Activated CD8-positive, alpha-beta memory T cell treated with anti-CD3 and anti-CD28 coated beads for 4 hours (primary cell): Measurements from ENCODE around the gene DLL1.
"Not testable (repeated sequence)": the region's sequence is repeated elsewhere in the genome, so short reads cannot be mapped to it uniquely, and the experiment has no call there.

Source experiments
- DNase-seq, 2 donors: peaks; one replicate each; pipeline ENCODE4 v3.0.0-alpha.2; 2020; ENCODE audit warnings: low read depth in 2 of 2

The DLL1 gene

DNA sequence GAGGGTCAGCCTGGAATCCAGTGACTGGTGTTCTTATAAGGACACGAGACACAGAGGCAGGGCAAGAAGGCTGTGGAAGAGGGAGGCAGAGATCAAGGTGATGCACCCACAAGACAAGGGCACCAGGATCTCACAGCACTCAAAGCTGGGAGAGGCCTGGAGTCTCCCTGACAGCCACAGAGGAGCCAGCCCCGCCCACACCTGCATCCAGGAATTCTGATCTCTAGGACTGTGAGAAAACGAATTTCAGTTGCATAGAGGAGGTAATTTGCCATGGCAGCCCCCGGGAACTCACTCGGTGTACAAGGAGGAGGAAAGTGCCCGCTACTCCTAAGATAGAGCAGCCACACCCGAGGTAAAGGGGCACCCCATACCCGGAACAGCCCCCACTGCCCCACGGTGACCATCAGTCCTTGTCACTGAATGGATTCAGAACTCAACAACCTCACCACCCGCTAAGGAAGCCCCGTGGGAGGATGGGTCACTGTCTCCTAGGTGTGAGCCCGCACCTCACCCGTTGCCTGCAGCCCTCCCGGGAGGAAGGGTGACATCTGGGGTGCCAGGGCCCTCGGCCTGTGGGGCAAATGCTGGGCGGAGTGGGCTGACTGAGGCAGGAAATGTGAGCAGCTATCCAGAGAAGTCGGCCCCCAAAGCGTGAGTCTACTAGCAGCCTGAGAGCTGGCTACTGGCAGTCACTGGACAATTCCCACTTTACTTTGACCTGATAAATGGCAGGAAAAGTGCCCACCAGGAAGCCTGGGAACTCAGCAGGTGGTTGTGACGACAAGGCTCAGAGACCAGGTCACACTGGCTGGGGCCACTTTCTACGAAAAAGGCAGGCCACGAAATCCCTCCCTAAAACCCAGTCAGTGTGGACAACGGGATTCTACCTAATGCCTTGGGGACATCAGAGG, 22.4 kb downstream of the DLL1 start:
- DNase-seq: no peak

DNA sequence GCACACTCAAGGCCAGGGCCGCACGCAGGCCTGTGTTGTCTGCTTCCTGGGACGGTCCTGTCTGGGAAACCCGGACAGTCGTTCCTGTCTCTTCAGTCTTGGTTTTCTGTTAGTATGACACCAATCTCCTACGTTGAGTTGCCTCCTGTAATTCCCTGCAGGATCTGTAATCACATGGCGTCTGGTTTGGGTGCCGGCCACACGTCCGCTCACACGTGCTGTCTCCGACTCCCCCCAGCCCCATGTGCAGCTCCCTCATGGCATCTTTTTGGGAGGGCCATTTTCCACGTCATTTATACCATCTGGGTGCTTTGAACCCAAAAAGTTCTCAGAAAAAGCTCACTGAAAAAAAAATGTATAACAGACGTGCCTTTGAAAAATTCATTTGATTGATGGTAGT, 23.2 kb downstream of the DLL1 start:
- DNase-seq: no peak

DNA sequence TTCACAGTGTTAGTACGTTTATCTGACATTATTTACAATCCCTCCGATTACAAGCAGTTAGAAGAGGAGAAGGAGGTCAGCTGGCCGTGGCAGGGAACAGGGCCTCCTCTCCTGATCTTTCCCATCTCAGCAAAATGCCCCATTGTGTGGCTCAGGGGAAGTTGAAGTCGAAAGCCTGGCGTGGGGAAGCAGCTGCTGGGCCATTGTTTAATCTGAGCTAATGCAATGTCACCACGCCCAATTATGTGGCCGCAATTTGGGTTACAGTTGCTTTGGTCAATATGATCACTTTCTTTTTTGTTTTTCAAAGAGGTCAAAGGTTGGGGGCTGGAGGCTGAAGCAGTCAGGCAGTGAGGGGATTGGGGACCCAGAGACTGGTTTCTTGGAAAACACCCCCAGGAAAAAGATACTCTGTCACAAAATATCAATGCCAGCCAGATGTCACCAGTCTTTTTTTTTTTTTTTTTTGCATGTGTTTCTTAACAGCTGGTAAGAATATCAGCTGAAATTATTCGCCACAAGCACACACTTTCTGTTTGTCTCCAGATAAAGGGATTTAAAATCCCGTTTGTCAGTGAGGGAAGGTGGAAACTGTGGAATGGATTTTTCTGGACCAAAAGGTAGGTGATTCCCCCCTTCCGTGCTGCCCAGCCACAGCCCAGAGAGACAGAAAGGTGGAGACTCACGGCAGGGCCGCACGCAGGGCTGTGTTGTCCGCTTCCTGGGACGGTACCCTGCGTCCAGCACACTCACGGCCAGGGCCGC, 24.6 kb downstream of the DLL1 start:
- no peak for DNase-seq

DNA sequence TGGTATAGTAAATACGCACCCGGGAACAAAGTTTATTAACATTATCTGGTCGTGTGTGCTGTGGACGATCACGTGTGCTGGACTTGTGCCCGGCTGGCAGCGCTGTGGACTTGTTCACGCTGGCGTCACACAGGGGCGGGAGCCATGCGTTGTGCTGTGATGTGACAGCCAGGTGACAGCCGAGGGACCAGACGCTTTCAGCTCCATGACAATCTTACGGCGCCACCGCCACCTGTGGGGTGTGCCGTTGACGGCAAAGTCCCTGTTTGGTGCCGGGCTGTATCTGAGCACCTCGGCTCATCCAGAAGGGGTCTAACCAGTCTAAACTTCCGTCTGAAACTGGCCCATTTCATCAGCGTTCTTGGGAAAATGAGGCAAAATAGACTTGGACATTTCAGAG, 25.2 kb downstream of the DLL1 start:
- no peak for DNase-seq

DNA sequence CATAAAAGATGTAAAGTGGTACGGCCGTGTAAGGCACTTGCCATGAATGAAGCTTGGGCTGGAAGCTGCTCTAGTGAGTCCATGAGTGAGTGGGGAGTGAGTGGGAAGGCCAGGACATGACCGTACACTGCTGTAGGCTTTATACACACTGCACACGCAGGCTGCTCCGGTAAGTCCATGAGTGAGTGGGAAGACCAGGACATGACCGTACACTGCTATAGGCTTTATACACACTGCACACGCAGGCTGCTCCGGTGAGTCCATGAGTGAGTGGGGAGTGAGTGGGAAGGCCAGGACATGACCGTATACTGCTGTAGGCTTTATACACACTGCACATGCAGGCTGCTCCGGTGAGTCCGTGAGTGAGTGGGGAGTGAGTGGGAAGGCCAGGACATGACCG, 26.2 kb downstream of the DLL1 start:
- DNase-seq: not testable (repeated sequence)

DNA sequence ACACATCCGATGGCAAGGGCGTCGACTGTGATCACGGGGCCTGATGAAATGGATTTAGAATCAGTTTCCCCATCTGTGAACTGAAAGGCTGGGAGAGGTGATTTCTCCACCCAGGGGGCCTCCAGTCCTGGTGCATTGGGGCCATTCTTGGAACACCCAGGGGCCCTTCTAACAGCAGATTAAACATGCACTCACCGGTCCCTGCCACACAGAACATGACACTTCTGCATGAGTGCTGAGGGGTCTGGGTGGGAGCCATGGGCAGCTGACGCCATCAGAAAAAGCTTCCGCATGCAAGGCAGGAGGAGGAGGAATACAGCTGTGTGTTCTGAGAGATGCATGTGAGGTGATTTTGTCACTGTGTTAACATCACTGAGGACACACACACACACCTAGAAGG, 26.8 kb downstream of the DLL1 start:
- no peak for DNase-seq

DNA sequence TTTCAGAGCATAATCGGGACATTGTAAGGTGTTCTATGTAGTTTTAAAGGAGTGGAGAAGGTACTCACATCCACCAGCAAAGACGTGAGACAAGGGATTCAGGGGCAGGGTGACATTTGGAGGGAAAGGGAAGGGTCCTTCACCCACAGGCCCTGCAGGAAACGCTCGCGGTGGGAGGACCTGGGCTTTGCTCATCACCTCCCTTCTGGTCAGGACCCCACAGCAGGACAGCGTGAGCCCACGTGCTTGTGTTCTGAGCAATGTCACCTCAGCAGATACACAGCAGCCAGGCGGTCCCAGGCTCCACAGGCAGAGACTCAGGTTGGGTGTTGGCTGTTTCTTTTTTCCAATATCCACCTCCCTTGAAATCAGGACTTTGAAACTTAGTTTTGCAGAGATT, 27.5 kb downstream of the DLL1 start:
- DNase-seq: no peak

DNA sequence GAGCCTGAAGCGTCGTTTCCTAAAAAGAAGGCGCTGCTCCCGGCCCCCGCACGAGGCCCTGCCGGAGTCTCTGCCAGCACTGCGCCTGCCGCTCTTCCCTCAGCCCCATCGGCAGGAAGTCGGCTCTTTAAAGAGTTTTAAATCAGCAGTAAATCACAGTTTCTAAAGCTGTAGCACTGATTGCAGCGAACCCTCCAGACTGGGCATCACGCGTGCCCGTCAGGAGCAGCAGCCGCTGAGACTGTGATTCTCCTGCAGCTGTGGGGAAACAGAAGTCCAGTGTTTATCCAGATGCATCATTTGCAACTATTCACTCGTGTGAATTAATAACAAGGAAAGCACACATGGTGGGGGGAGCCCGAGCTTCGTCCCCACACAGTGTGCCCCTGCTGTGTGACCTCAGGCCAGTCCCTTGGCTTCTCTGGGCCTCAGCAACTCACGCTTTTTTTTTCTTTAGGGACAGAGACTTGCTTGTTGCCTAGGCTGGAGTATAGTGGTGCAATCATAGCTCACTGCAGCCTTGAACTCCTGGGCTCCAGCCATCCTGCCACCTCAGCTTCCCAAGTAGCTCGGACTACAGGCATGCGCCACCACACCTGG, 28.3 kb downstream of the DLL1 start:
- no peak for DNase-seq

DNA sequence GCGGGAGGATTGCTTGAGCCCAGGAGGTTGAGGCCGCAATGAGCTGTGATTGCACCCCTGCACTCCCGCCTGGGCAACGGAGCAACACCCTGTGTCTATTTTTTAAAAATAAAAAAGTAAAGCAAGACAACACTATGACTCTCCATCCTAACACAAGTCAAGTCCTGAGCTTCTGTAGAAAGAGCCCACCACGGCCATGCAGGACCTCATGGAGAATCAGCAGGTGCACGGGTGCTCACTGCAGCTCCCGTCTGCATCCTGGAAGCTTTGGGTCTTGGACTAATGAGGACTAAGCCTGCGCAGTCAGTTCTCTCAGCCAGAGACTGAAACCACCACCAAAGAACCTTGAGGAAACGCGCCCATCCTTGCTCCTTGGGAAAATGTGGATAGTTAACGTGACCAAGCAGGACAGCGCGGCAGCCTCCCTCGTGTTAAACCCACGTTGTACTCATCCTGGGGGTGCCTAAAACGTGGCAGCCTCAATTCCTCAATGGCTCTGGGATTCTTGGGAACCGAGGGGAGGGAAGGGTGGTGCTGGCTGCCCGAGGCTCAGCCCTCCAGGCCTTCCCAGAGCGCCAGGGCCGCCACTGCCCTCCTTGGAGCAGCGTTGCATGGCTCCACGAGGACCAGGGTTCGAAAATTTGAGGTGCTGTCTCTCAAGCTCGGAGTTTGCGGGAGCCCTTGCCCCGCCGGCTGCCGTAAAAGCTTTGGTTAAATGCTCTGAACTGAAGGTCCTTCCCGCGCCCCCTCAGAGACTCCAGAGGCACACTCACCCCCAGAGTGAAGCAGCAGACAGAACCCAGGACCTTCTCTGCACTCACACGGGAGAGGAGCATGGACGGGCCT, 29.0 kb downstream of the DLL1 start:
- DNase-seq: no peak

DNA sequence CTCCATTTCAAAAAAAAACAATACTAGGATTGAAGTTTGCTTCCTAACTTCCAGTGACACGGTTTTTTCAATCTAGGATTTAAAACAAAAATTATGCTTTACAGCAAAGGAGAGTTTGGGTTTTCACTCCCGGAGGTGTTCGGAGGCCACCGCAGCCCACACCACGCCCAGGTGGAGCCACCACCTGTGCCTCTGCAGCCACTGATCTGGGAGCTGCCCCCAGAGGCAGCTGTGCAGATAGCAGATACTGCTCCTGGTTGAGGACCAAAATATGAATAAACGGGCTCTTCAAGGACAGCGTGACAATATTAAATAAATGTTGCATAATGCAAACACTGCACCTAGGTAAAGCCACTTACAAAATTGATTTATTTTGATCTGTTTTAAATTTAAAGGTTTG, 30.2 kb downstream of the DLL1 start:
- DNase-seq: no peak

DNA sequence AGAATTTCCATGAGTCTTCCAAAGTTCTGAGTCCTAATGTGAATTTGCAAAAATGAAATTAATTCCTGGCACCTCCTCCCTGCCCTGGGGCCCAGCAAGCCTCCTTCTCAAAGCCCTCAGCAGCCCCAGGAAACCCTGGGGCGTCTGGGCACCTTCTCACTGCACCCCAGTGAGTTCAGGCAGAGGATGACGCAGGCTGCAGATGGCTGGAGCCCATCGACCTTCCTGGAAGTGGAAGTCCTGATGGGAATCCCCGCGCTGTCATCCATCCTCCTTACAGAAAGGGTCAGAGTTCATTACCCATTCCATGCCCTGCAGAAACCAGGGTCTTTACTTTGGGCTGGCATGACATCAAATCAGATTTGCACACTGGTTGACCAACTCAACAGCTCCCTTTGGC, 31.6 kb downstream of the DLL1 start:
- DNase-seq: no peak

DNA sequence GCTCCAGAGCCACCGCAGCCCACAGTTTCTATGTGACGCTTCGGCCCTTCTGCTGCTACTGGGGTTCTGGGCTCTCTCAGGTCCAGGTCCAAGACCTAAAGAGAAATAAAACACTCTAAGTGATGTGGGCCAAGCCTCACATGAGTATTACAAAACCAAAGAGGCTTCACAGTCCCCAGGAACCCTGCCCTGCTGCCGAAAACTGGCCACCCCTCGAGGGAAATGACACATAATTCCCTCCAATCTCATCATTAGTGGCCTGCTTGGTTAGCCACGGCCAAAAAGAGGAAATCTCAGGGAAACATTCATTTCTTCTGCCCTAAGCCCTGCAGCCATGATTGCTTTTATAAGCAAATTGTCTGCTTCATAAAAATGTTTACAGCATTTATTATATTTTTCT, 32.5 kb downstream of the DLL1 start:
- DNase-seq: no peak

DNA sequence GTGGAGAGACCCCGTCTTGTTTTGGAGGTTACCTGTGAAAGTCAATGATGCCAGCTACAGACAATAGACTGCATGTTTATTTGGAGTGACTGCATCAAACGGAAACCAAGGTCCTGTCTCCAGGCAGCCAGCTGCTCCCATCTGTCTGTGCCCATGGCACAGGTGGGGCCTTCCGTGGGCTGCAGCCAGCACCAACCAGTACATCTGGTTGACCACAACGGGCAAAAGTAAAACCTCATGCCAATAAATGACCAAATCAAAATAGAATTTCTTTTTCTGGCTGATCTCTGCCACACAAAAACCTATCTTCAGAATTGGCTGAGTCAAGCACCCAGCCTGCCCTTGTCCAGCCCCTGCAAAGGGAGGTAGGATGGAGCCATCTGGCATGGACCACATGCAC, 33.5 kb downstream of the DLL1 start:
- no peak for DNase-seq

DNA sequence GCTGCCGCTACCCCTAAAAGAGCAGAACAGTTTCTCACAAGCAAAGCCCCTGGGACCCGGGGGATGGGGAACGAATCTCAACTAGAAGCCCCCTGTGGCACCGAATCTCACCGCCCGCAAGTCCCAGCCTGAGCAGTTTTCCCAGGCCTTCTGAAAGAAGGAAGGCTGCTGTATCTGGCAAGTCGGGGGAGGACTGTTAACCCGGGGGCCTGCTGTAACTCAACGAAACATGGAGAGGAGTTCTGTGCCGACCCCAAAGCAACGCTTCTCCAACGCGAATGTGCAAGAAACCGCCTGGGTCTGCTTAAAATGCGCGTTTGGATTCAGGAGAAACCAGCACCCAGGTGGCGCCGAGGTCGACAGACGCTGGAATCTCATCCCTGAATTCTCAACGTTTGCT, 34.2 kb downstream of the DLL1 start:
- DNase-seq: no peak

DNA sequence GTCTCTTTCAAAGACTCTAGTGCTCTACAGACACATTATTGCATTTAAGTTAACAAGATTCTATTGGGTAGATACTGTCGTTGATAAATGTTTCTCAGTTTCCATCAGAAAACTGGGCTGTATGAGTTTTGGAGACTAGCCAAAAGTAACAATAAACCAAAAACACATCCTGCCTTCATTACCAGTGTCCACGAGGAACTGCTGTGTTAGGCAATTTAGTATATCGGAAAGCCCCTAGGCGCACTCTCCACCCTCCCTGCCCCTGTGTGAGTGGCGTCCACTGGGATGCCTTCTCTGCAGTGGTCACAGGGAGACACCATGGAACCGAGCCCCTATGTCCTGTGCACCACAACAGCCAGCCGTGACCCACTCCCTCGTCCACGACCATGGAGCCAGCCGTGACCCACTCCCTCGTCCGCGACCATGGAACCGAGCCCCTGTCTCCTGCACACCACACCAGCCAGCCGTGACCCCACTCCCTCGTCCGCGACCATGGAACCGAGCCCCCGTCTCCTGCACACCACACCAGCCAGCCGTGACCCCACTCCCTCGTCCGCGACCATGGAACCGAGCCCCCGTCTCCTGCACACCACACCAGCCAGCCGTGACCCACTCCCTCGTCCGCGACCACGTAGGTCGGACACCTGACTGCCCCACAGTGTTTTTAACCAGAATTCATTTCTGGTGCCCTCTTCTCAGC, 35.3 kb downstream of the DLL1 start:
- no peak for DNase-seq

DNA sequence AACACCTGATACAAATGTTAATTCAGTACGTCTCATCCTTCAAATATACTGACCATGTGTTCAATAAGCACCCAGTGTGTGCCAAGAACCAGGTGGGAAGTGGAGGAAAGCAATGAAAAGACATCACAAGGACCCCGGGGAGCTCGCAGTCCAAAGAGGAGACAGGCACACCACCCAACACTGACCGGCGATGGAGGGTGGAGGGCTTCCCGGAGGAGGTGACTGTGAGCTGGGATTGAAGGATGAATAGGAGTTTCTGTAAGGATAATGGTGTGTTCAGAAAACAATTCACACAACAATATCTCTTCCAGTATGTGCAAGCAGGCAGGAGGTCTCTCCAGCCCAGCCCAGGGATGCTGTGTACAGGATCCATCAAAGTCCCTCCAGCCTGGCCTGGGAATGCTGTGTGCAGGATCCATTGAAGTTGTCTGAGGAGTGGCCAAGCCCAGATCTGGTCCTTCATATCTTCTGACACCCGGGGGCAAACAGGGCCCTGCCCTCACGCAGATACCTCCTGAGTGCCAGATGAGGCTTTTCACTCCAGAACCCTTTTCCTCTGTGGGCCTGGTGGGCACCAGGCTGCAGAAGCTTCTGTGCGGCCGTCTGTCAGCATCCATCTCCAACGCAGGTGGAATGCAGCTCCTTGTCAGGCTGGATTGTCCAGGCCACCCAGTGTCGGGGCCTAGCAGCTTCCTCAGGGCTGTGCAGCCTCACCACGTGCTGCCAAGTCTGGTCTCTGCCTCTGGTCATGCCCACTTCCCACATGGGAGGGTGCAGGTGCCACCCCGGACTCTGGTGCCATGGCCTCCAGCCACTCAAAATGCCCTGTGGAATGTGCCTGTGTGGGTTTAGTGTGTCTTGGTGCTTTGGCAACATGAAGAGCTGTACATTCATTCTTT, 36.3 kb downstream of the DLL1 start:
- DNase-seq: no peak

DNA sequence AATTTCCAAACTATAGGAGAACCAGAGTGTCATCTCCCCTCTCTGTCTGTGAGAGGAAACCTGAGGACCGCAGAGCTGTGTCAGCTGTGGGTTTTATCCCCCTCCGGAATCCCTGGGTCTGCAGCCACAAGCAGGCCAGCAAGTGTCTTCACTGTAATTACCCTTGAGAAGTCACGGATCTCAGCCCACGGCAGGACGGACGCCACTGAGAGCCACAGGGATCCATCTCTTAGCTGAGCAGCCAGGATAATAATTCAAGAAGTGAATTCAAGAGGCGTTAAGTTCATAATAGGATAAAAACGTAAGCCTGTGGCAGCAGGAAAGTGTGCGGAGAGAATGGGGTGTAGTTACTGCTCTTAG, 37.0 kb downstream of the DLL1 start:
- no peak for DNase-seq

DNA sequence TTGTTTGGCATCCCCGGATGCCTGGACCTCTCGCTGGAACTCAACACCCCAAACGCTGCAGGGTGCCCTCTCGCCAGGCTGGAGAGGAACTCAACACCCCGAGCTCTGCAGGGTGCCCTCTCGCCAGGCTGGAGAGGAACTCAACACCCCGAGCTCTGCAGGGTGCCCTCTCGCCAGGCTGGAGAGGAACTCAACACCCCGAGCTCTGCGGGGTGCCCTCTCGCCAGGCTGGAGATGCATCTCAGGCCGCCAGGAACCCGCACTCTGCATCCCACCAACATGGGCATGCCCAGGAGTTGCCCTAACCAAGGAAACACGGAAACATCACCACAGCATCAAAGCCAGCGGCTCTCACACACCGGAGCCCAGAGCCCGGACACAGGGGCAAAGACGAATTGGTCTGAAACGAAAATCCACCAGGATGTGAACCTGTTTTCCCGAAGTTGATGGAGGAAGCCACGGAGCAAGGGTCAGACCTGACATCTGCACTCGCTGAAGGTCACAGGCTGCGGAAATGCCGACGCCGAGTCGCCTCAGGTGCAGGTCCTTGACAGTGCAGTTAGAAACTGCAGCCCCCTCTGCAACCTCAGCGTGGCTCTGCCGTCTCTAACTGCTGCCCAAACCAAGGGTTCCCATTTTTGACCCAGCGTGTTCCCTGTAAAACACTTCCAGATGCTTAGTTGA, 37.5 kb downstream of the DLL1 start:
- DNase-seq: no peak

DNA sequence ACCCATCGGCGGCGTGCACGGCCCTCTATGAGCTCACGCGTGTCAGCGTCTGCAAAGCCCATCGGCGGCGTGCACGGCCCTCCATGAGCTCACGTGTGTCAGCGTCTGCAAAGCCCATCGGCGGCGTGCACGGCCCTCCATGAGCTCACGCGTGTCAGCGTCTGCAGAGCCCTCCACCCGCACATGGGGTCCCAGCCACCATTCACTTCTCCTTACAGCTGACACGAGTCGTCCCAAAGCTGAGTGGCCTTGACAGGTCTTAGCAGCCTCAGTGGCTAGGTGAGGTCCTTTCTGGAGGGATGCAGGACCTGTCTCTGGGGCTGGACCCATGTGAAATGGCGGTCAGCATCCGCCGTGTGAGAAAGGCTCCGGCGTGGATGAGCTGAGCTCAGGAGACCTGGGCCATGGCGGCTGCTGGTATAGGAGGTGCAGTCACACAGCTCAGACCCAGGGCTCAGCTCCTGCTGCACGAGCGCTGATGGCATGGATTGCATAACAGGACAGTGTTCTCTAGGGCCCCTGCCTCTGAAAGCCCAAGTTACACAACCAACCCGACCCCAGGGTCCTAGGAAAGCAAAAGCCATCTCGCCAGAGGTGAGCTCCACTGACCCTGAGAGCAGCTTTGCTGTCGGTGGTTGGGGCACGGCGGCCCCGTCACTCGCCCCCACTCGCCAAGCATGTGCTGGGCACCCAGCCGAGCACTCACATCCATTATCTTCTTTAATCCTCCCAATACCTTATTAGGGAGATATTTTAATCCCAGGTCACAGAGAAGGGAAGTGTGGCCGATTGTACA, 38.9 kb downstream of the DLL1 start:
- DNase-seq: no peak
